HG03442 (cell line): ENCODE results near the gene ADCY9.
"Not testable (repeated sequence)": the region's sequence is repeated elsewhere in the genome, so short reads cannot be mapped to it uniquely, and the experiment has no call there.

Experiments used
- ATAC-seq: cut with Tn5 transposase; IDR thresholded peaks from one replicate; pipeline ENCODE4 v1.9.1; 2021; ENCODE audit warnings: mild to moderate bottlenecking, moderate library complexity; ENCODE audit not compliant: unreplicated experiment

The ADCY9 gene

GRCh38 chr16:3982216-3982615, 134.0 kb downstream of the ADCY9 start:
- ATAC-seq = no peak

- no peak for ATAC-seq
Observed at GRCh38 chr16:3980253-3981111, 135.8 kb downstream of the ADCY9 start.

GRCh38 chr16:3979518-3979917, 136.7 kb downstream of the ADCY9 start:
- ATAC-seq = no peak

- no peak for ATAC-seq
Observed at GRCh38 chr16:3979070-3979469, 137.2 kb downstream of the ADCY9 start.

DNA sequence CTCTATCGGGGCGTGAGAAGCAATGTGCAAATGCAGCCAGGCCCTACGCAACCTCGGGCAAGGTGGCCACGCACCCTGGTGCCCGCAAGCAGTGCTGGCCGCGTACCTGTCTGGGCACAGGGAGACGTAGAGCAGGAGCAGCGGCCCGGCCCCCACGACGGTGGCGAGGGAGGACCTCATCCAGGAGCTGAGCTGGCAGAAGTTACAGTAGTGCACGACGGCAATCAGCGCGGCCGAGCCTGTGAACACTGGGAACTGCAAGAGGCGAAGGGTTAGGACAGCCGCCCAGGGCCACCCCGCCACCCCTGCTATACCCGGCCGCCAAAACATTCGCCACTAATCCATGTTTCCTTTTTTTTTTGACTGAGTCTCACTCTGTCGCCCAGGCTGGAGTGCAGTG, 138.9 kb downstream of the ADCY9 start:
- no peak for ATAC-seq

DNA sequence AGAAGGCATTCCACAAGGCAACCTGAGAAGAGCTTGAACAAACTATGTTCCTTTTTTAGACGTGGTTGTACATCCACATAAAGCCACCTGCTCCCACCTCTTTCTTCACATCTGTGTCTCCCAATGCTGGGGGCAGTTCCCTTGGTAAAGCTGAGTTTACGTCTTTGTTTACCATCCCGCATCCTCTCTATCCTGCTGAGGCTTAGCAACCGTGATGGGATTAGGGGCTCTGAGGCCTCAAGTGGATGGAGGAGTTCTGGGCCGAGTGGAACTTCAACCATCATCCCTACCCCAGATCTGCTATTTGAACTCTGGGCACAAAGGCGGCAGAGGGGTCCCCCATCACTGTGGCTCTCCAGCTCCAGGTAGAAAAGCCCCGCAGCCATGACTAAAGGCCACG, 141.5 kb downstream of the ADCY9 start:
- no peak for ATAC-seq

GRCh38 chr16:3971706-3972105, 144.5 kb downstream of the ADCY9 start:
- ATAC-seq = no peak

DNA sequence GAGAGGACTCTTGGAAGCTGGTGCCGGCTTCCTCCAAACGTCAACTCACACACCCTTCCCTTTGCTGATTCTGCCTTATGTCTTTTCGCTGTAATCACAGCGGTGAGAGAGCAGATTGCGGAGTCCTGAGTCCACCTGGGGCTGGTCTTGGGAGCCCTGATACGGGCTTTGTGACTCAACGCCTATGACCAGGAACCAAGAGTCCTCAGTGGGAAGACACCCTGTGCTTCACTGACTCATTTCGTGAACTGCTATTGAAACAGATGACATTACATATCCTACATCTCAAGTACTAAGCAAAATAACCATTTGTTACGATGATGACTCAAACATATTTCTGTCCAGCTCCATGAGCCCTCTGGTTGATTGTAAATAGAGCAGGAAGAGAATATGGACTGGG, 145.0 kb downstream of the ADCY9 start:
- ATAC-seq = no peak

DNA sequence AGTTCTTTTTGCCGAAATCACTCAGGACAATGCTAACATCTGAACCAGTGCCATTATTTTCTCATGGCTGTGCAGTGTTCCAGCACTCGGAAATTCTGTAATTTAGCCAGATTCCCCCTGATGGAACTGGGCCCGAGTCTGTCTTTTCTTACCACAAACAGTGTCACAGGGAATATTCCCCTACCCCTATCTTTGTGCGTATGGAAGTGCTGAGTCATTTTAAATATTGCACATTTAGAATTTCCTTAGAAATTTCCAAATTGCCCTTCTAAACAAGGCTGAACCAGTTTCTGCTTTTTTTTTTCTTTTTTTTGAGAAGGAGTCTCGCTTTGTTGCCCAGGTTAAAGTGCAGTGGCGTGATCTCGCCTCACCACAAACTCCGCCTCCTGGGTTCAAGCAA, 147.7 kb downstream of the ADCY9 start:
- ATAC-seq = no peak

- ATAC-seq = no peak
Observed at GRCh38 chr16:3966681-3967080, 149.6 kb downstream of the ADCY9 start.

- no peak for ATAC-seq
Observed at GRCh38 chr16:3965781-3966582, 150.3 kb downstream of the ADCY9 start.

DNA sequence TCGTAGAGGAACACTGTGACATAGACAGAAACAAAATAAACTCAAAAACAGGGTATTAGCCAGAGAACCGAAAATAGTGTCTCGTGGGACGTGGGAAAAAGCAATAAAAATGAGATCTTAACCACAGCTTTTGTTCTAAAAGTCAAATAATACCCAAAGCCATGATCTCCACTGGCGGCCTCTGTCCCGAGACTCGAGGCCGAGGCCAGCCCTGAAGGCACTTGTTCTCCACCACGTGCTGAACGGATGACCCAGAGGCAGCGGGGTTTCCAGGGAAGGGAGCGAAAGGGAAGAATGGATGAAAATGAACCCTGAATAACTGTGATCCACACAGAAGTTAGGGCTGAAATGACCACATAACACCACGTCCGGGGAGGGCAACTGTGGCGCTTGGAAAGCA, 150.9 kb downstream of the ADCY9 start:
- ATAC-seq = no peak

DNA sequence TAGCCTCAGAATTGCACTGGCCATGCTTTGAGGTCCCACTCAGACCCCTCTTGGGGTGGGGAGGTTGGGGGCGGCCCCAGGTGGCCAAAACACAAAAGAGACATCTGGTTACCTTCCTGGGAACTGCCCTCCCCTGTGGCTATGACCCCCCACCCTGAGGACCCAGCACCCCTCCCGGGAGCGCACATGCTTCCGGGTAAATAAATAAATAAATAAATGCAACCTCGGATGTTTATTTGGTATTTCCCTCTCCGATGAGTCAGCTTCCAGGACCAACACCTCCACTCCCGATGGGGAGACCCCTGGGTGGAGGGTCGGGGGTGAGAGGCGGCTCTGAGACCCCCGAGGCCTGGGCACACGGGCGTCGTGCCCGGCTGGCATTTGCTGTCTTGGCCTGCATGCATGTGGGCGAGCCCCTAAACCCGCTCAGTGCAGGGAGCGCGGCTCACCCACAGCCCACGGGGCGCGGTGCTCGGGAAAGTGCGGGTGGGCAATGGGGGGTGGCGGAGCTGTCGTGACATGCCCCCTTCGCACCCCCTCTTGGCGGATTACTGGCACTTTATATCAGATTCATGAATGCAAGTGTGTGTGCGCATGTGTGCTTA, 151.5 kb downstream of the ADCY9 start:
- ATAC-seq = no peak

DNA sequence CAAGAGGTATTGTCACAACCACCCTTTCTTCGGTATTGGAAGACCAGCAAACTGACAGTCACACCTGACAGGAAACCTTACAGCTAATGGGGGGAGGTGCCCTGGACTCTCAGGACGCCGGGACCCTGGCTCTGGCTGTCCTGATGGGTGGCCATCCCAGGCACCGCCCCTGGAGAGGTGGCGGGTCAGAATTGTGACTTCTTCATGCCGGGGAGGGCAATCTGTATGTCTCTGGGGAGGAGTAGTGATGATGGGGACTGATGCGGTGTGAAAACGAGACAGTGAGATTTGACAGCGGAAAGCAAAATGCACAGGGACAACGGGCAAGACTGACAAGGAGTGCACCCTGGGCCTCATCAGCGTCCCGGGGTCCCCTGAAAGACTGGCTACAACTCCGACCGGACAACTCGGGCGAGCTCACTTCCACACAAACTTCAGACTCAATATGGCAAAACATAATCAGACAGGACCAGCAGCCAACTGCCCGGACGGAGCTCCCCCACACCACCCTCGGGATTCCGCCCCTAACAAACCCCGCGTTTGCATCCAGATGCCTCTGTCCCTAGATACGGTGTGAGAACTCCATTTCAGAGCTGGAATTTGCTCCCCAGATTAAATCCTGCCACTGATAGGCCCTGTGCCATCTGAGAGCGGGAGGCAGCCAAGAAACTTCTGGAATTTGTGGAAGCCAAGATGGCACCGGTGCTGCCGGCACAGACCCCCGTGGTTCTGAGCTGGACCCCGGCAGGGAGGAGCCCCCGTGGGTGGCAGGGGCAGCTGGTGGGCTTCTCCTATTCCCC, 152.2 kb downstream of the ADCY9 start:
- no peak for ATAC-seq

DNA sequence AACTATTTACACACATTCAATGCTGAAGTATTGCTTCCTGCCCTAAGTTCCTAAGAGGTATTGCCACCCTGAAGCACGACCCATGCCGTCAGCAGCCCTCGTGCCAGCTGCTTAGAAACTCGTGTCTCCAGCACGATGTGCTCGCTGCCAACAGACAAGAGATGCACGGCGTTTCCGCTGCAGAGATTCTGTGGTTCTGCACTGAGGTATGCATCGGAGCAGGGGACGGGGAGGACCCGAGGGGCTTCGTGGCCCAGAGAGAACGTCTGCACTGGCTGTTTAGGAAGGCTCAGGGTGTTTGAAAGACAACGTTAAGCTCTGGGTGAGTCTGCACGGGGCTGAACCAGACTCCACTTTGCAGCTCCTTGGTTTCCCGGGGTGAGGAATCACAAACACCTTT, 153.0 kb downstream of the ADCY9 start:
- no peak for ATAC-seq

DNA sequence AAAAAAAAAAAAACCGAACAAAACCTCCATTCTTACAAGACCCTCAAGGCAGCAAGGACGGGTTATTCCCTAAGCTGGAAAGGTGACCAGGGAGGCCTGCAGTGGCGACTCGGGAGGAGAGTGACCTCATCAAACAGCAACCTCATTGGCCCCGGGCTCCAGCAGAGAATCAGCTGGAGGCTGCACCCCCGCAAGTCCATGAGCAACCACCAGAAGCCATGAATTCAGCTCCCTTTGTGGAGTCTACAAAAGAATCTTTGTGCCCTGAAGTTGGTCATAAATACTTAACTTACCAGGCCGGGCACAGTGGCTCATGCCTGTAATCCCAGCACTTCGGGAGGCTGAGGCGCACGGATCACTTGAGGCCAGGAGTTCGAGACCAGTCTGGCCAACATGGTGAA, 154.8 kb downstream of the ADCY9 start:
- no peak for ATAC-seq

DNA sequence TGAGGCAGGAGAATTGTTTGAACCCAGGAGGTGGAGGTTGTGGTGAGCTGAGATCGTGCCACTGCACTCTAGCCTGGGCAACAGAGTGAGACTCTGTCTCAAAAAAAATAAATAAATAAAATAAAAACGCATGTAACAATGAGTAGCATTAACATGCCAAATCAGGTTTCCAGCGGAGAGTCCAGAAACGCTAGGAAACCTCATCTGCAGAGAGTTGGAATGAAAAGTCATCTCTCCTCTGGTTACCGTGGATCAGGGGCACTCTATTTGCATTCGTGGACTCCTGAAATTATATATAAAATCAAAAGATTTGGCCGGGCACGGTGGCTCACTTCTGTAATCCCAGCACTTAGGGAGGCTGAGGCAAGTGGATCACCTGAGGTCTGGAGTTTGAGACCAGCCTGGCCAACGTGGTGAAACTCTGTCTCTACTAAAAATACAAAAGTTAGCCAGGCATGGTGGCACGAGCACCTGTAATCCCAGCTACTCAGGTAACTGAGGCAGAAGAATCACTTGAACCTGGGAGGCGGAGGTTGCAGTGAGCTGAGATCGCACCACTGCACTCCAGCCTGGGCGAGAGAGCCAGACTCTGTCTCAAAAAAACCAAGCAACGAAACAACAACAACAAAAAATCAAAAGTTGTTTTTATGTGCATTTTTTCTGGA, 156.2 kb downstream of the ADCY9 start:
- not testable (repeated sequence) for ATAC-seq

DNA sequence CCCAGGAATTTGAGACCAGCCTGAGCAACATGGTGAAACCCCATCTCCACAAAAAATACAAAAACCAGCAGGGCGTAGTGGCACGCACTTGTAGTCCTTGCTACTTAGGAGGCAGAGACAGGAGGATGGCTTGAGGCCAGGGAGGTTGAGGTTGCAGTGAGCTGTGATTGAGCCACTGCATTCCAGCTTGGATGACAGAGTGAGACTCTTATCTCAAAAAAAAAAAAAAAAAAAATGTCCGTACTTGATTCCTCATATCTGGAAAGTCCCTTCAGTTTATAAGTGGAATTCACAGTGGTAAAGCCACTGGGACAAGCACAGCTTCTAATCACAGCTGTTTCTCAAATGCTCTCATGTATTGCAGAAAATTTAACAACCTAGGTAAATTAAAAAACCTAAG, 157.1 kb downstream of the ADCY9 start:
- ATAC-seq = no peak

- ATAC-seq = no peak
Observed at GRCh38 chr16:3957344-3957980, 158.8 kb downstream of the ADCY9 start.

- no peak for ATAC-seq
Observed at GRCh38 chr16:3954411-3954921, 161.8 kb downstream of the ADCY9 start.
